Subcutaneous abdominal adipose tissue (tissue), 5 donors: ENCODE results near the gene IFIT5.

ENCODE experiments used
- H3K27ac ChIP-seq: one replicate; pipeline ENCODE4 v1.7.0; 2013; ENCODE audit warnings: low read depth, mild to moderate bottlenecking, inconsistent platforms, low read length, moderate library complexity
- H3K27me3 ChIP-seq, 5 donors: one replicate each; pipeline ENCODE4 v1.7.0; 2013; ENCODE audit warnings: low read length in 5 of 5, inconsistent platforms in 1 of 5; ENCODE audit not compliant: control insufficient read depth in 5 of 5, insufficient read depth in 4 of 5
- H3K36me3 ChIP-seq, 5 donors: one replicate each; pipeline ENCODE4 v1.7.0; 2013; ENCODE audit warnings: low read length in 5 of 5; ENCODE audit not compliant: control insufficient read depth in 5 of 5, insufficient read depth in 5 of 5
- H3K4me1 ChIP-seq, 5 donors: one replicate each; pipeline ENCODE4 v1.7.0; 2013; ENCODE audit warnings: low read length in 5 of 5, mild to moderate bottlenecking in 3 of 5, moderate library complexity in 1 of 5; ENCODE audit not compliant: control insufficient read depth in 5 of 5, insufficient read depth in 5 of 5
- H3K4me3 ChIP-seq, 5 donors: one replicate each; pipeline ENCODE4 v1.7.0; 2013; ENCODE audit warnings: low read length in 5 of 5, low read depth in 1 of 5
- H3K9ac ChIP-seq, 5 donors: one replicate each; pipeline ENCODE4 v1.7.0; 2013; ENCODE audit warnings: low read length in 5 of 5, mild to moderate bottlenecking in 4 of 5, moderate library complexity in 3 of 5
- H3K9me3 ChIP-seq, 5 donors: one replicate each; pipeline ENCODE4 v1.7.0; 2013; ENCODE audit warnings: low read length in 5 of 5; ENCODE audit not compliant: control insufficient read depth in 5 of 5
- donor health status: healthy.
- donor health status: healthy.
- donor health status: healthy.
- donor health status: healthy.
- donor health status: healthy.

IFIT5 gene, protein sequence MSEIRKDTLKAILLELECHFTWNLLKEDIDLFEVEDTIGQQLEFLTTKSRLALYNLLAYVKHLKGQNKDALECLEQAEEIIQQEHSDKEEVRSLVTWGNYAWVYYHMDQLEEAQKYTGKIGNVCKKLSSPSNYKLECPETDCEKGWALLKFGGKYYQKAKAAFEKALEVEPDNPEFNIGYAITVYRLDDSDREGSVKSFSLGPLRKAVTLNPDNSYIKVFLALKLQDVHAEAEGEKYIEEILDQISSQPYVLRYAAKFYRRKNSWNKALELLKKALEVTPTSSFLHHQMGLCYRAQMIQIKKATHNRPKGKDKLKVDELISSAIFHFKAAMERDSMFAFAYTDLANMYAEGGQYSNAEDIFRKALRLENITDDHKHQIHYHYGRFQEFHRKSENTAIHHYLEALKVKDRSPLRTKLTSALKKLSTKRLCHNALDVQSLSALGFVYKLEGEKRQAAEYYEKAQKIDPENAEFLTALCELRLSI

DNA sequence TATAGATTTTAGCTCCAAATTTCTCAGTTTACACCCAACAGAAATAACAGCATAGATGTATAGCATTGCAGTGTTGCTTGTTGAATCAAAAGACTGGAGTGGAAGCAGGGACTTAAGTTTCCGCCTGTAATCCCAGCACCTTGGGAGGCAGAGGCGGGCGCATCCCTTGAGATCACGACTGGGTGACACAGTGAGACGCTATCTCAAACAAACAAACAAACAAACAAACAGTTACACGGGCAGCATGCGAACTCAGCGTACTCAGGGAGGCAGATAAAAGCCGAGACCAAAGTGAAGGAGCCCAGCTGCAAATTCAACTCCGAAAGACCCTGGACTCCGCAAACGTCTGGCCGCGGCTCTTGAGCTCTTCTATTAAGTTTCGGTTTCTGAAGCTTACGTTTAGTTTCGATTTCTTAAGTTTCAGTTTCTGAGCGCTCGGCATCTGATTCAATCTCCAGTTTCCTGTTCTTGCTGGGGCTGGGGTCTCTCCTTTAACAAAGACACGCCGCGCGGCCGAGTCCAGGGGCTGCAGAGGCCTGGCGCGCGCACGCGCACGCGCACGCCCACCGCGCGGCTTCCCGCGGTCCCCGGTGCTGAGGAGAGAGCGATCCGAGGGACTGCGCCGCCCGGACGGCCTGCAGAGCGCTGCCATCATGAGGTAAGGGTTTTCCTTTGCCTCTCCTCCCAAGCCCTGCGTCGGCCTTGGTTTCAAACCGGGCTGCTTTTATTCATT is at the start of gene IFIT5:
IFIT5 (plus strand) TSS at position 423 of the 733 bp plus-strand sequence; CDS start at position 654, 231 bp downstream.
- peak within 1 kb of the TSS; percentile 74 to 98 (median 92) for H3K4me3 ChIP-seq
- peak within 1 kb of the TSS; percentile 69 to 90 (median 87) for H3K9ac ChIP-seq
- H3K36me3 ChIP-seq, result peaks cover 3 to 14% (median 6%) of the 10 kb centered on the region in 5 donors
- H3K4me1 ChIP-seq, result peaks cover 0 to 34% (median 20%) of the 10 kb centered on the region in 5 donors
- no peaks in the 10 kb centered on the region for H3K27me3 ChIP-seq
- peak within 1 kb of the TSS; percentile 94 for H3K27ac ChIP-seq
- peaks cover 0 to 3% (median 0%) of the 10 kb centered on the region in 5 donors for H3K9me3 ChIP-seq

GRCh38 chr10:89367529-89367928 is 46.8 kb upstream of the IFIT5 start:
- no peaks in the 10 kb centered on the region for H3K27me3 ChIP-seq
- no peak overlapping the region for H3K9ac ChIP-seq
- H3K36me3 ChIP-seq, result no peaks in the 10 kb centered on the region
- no peak overlapping the region for H3K4me3 ChIP-seq
- peaks cover 2 to 20% (median 14%) of the 10 kb centered on the region in 5 donors for H3K4me1 ChIP-seq
- no peak overlapping the region for H3K27ac ChIP-seq
- H3K9me3 ChIP-seq, result no peaks in the 10 kb centered on the region

GRCh38 chr10:89368129-89368528 is 46.2 kb upstream of the IFIT5 start:
- H3K9ac ChIP-seq, result no peak overlapping the region
- H3K27ac ChIP-seq, result no peak overlapping the region
- no peaks in the 10 kb centered on the region for H3K36me3 ChIP-seq
- no peak overlapping the region for H3K4me3 ChIP-seq
- H3K9me3 ChIP-seq, result no peaks in the 10 kb centered on the region
- H3K27me3 ChIP-seq, result no peaks in the 10 kb centered on the region
- peaks cover 2 to 20% (median 14%) of the 10 kb centered on the region in 5 donors for H3K4me1 ChIP-seq

DNA sequence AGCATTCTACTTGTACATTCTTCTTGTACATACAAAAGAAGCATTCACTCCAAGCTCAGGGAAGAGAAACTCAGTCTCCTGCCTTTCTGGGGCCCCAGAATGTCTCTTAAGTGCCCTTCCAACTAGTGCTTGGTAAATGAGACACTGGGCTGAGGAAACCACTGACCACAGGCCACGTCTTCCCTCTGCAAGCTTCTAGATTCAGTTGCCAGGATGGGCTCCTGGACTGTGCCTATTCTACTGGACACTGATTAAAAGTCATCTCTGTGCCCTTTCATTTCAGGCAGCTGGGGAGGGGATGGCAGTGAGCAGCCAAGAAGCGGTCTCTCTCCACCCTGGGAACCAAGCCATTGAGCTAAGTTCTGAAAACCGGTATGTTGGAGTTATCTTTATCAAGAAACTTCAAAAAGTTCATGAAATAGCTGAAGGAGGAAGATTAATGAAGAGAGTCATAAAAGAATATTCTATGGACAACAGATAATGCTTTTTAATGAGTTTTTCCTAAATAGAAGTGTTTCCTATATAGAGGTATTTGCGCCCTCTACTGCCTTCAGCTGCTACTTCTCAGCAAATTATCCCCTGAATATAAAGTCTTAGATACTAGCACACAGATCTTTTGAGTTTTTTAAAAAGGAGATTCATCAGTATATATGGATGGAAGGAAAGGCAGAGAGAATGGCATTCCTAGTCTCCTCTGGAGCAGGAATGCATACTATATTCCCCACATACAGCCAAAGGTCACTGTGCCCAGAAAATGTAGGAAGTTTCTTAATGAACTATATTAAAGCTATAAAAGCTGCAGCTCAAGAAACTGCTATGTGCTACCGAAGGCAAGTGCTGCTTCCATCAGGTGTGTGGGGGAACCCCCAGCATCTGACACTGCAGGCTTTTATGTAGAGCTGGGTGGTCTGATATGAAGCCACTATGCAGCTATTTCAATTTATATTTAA is 44.9 kb upstream of the IFIT5 start:
- Histone ChIP-seq H3K36me3 (no peaks in the 10 kb centered on the region), H3K27me3 (no peaks in the 10 kb centered on the region), H3K4me1 (peaks cover 6 to 32% (median 27%) of the 10 kb centered on the region in 5 donors), H3K9ac (peak overlapping the region in 2 of 5 donors; percentile 3 to 26), H3K9me3 (no peaks in the 10 kb centered on the region), H3K4me3 (no peak overlapping the region), H3K27ac (no peak overlapping the region)

- no peaks in the 10 kb centered on the region for H3K36me3 ChIP-seq
- H3K27ac ChIP-seq, result no peak overlapping the region
- H3K9me3 ChIP-seq, result no peaks in the 10 kb centered on the region
- no peak overlapping the region for H3K4me3 ChIP-seq
- H3K9ac ChIP-seq, result no peak overlapping the region
- no peaks in the 10 kb centered on the region for H3K27me3 ChIP-seq
- peaks cover 13 to 38% (median 37%) of the 10 kb centered on the region in 5 donors for H3K4me1 ChIP-seq
These were observed 43.3 kb upstream of the IFIT5 start for GRCh38 chr10:89371079-89371478.

DNA sequence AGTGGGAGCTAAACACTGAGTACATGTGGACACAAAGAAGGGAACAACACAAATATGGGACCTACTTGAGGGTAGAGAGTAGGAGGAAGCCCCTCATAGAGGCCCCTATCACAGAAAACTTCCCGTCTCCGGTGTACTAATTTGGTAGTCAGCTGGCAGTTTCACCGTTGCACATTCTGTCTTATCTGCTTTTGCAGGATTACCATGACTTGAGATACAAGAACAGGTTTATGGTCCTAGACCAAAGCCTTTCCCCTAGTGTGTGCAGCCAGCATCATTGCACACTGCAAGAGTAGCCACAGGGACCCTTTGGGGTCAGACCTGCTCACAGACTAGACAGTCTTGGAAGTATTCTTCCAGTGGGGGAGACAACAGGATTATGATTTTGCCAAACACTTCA is 42.4 kb upstream of the IFIT5 start:
- no peaks in the 10 kb centered on the region for H3K9me3 ChIP-seq
- H3K27me3 ChIP-seq, result no peaks in the 10 kb centered on the region
- H3K4me3 ChIP-seq, result no peak overlapping the region
- no peaks in the 10 kb centered on the region for H3K36me3 ChIP-seq
- no peak overlapping the region for H3K9ac ChIP-seq
- no peak overlapping the region for H3K27ac ChIP-seq
- H3K4me1 ChIP-seq, result peaks cover 13 to 38% (median 37%) of the 10 kb centered on the region in 5 donors

GRCh38 chr10:89373916-89374711 is 40.3 kb upstream of the IFIT5 start:
- Histone ChIP-seq H3K27me3 (no peaks in the 10 kb centered on the region), H3K4me1 (peaks cover 11 to 28% (median 23%) of the 10 kb centered on the region in 5 donors), H3K4me3 (peak overlapping the region in 3 of 5 donors; percentile 3 to 19 (median 6)), H3K27ac (peak overlapping the region; percentile 92), H3K9ac (peak overlapping the region in 3 of 5 donors; percentile 8 to 48 (median 48)), H3K36me3 (no peaks in the 10 kb centered on the region), H3K9me3 (no peaks in the 10 kb centered on the region)

DNA sequence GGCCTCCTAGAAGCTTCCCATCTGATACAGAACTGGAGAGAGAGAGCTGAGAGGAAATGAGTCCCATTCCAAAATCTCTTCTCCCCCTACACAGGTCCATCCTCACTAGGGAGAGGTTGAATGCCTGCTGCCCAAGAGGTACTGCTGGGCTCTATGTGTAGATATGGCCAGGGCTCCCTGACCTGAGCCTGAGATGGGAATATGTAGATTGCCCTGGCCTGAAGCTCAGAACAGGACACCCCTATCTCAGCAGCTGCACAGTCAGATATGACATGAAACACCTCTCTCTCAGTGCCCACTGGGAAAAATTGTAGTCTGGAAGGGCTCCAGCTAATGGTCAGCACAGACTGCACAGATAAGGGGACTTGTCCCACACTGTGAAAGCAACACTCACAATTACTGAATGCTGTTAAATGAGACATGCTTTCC is 39.6 kb upstream of the IFIT5 start:
- peak overlapping the region in 3 of 5 donors; percentile 8 to 48 (median 48) for H3K9ac ChIP-seq
- no peaks in the 10 kb centered on the region for H3K9me3 ChIP-seq
- peaks cover 11 to 25% (median 20%) of the 10 kb centered on the region in 5 donors for H3K4me1 ChIP-seq
- H3K4me3 ChIP-seq, result no peak overlapping the region
- no peaks in the 10 kb centered on the region for H3K36me3 ChIP-seq
- H3K27me3 ChIP-seq, result no peaks in the 10 kb centered on the region
- H3K27ac ChIP-seq, result peak overlapping the region; percentile 92
